Brain pericyte (primary cell): ENCODE measurements around the gene PTPRN.

ENCODE experiments used
- DNase-seq: peaks from one replicate; pipeline ENCODE4 v3.0.0-alpha.2; 2012; ENCODE audit warnings: low read depth, low spot score

PTPRN gene

GRCh38 chr2:219245148-219245898 lies 63.9 kb downstream of the PTPRN start, which contains the start of the genes GLB1L and STK16:
GLB1L (minus strand) TSS chr2:219245444; CDS start chr2:219243573, 1,871 bp downstream.
STK16 (plus strand) TSS chr2:219245479; CDS start chr2:219246000, 521 bp downstream.
- peak; percentile 80 for DNase-seq

GRCh38 chr2:219244789-219245147 lies 64.4 kb downstream of the PTPRN start:
- no peak for DNase-seq

GRCh38 chr2:219243291-219243761 lies 65.9 kb downstream of the PTPRN start:
- no peak for DNase-seq
